ENCODE data around the gene MYCT1. TPM values are rescaled to one million over a fixed set of nuclear protein-coding genes. Genes with fewer than 3 reads are reported as not detected.

Gene MYCT1
- total RNA-seq, 1 donor from 2014 or later = 13.7 TPM

DNA sequence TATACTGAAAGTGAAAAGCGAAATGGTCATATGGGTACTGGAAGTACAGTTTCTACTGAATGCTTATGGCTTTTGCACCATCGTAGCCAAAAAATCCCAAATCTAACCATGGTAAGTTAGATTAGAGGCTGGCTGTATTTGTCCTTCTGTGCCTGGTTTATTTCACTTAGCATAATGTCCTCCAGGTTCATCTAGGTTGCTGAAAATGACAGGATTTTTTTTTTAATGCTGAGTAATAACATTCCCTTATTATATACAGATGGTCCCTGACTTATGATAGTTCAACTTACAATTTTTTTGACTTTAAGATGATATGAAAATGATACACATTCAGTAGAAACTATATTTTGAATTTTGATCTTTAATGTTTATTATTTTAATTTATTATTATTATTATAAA is 7.6 kb downstream of the MYCT1 start:
- intact Hi-C loops (cut with DNase I) = no loop called here
- ATAC-seq (ENCODE audit: poor library complexity) (no peak), DNase-seq (no peak)

DNA sequence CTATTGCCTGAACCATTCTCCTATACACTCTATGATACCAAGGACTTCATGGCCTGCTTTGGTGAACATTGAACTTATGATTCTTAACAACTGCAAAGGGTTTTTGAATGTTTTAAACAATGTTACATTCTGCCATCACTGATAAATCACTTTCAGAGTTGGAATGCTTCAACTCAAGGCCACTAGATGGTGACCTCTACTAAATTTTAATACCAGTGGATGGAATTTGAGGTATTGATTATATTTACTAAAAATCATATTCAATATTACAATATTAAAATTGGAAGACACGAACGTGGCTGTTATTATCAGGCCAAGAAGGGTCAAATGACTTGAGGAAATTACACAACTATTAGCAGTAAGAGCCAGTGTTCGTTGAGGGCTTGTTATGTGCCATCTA is 18.6 kb downstream of the MYCT1 start:
- ATAC-seq (ENCODE audit: poor library complexity) = no peak
- no peak for DNase-seq
- intact Hi-C loops (cut with DNase I) = no loop called here

- ATAC-seq (ENCODE audit: poor library complexity) = no peak
- intact Hi-C loops (cut with DNase I) = no loop called here
- no peak for DNase-seq
Observed at GRCh38 chr6:152720974-152721373, 23.3 kb downstream of the MYCT1 start.

GRCh38 chr6:152721956-152722355 is 24.3 kb downstream of the MYCT1 start:
- intact Hi-C loops (cut with DNase I) = no loop called here
- DNase-seq (no peak), ATAC-seq (ENCODE audit: poor library complexity) (no peak)

GRCh38 chr6:152723398-152723797 is 25.7 kb downstream of the MYCT1 start:
- ATAC-seq (ENCODE audit: poor library complexity) = no peak
- no peak for DNase-seq
- intact Hi-C loops (cut with DNase I) = no loop called here

GRCh38 chr6:152726313-152726712 is 28.6 kb downstream of the MYCT1 start:
- DNase-seq = no peak
- intact Hi-C loops (cut with DNase I) = no loop called here
- ATAC-seq (ENCODE audit: poor library complexity) = no peak

GRCh38 chr6:152727507-152727906 is 29.8 kb downstream of the MYCT1 start:
- DNase-seq (no peak), ATAC-seq (ENCODE audit: poor library complexity) (no peak)
- intact Hi-C loops (cut with DNase I) = no loop called here

GRCh38 chr6:152734630-152735029 is 36.9 kb downstream of the MYCT1 start:
- DNase-seq (no peak), ATAC-seq (ENCODE audit: poor library complexity) (no peak)
- intact Hi-C loops (cut with DNase I) = no loop called here

DNA sequence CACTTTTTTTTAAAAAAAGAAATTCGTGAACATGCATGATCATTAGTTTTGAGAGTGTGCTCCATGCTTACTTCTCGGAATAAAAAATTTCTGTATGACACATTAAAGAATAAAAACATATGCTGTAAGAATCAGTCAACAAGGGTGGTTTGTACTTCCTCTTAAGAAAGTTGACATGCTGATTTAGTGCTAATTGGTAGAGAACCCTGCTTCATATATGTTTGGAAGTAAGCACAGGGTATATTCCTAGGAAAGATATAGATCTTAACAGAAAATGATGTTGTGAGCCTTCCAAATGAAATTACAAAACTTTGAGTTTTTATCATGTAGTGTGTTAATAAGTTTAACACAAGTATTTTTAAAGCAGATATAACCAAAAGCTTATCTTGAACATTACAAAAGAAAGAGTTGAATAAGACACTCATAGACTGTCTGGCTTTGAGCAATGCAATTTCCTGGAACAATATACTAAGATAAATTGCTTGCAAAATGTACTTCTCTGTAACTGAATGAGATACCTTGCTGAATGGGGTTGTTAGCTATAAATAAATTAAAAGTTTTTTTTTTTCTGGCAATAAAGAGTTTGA is 39.1 kb downstream of the MYCT1 start:
- intact Hi-C loops (cut with DNase I) = no loop called here
- no peak for ATAC-seq (ENCODE audit: poor library complexity)
- DNase-seq = no peak

GRCh38 chr6:152745509-152746171 is 47.9 kb downstream of the MYCT1 start:
- no peak for DNase-seq
- no peak for ATAC-seq (ENCODE audit: poor library complexity)
- intact Hi-C loops (cut with DNase I) = no loop called here

- ATAC-seq (ENCODE audit: poor library complexity) (no peak), DNase-seq (no peak)
- intact Hi-C loops (cut with DNase I) = no loop called here
Observed at GRCh38 chr6:152746172-152746553, 48.5 kb downstream of the MYCT1 start.

- ATAC-seq (ENCODE audit: poor library complexity) (no peak), DNase-seq (no peak)
- intact Hi-C loops (cut with DNase I) = no loop called here
Observed at GRCh38 chr6:152748843-152749242, 51.1 kb downstream of the MYCT1 start.

GRCh38 chr6:152749336-152749735 is 51.6 kb downstream of the MYCT1 start:
- no peak for ATAC-seq (ENCODE audit: poor library complexity)
- no peak for DNase-seq
- intact Hi-C loops (cut with DNase I) = no loop called here

DNA sequence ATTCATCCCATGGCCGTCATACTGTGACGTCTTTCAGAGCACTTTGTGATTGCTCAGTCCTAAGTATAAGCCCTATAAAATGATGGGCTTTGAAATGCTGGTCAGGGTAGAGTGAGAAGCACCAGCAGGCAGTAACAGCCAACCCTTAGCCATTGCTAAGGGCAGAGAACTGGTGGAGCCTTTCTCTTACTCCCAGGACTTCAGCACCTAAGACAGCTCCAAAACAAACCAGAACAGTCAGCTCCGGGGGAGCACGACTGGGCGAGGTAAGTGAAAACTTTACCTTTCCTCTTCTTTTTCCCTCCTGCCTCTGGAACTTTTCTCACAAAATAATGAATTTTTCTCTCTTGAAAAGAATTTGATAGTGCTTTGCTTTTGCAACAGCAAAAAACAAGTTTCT is 53.0 kb downstream of the MYCT1 start, which contains the start of gene VIP:
Gene VIP (plus strand): TSS at position 104 of the 400 bp plus-strand sequence. CDS start 1,381 bp downstream, outside the sequence.
- intact Hi-C loops (cut with DNase I) = no loop called here
- ATAC-seq (ENCODE audit: poor library complexity) = no peak
- DNase-seq = no peak

GRCh38 chr6:152765331-152765730 is 67.6 kb downstream of the MYCT1 start:
- intact Hi-C loops (cut with DNase I) = no loop called here
- ATAC-seq (ENCODE audit: poor library complexity) = no peak
- no peak for DNase-seq

DNA sequence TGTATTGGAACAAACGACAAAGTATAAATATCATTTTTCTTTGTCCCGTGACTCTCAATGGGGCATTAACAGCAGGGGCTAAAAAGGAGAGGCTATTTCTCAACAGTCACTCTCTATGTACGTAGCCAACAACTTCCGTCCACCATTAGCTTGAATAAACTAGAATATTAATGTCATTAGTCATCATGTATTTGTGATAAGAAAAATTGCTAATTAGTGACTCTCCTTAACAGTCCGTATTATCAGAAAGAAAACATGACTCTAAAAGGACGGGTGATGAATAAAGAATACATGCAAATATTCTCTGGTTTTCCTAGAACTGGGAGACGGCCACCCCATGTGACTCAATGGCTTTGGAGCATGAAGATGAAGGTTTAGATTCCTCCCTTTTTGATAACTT is 71.5 kb downstream of the MYCT1 start:
- no peak for ATAC-seq (ENCODE audit: poor library complexity)
- intact Hi-C loops (cut with DNase I) = no loop called here
- DNase-seq = no peak

DNA sequence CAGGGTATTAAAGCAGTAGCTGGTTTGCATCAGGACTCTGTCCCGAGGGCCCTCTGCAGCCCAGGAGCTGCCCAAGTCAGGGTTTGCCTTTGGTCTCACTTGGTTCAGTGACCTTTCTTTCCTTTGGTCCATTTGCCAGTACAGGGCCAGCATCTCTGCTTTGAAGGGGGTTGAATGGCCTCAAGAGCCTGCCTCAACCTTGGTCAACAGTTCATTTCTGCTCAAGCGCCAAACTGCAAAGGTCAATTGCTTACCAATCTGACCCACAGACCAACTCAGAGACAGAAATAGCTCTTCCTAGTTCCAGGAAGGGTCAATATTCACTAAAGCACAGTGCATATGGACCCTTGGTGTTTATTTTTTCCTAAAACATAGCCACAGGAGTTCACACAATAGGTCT is 72.3 kb downstream of the MYCT1 start:
- no peak for ATAC-seq (ENCODE audit: poor library complexity)
- DNase-seq = no peak
- intact Hi-C loops (cut with DNase I) = no loop called here

GRCh38 chr6:152771061-152771687 is 73.5 kb downstream of the MYCT1 start:
- DNase-seq (no peak), ATAC-seq (ENCODE audit: poor library complexity) (no peak)
- intact Hi-C loops (cut with DNase I) = no loop called here

Measured in Right ventricle myocardium superior (tissue), 1 donor.